Subcutaneous abdominal adipose tissue (tissue), 5 donors: ENCODE data around the gene PMM2.
A peak's percentile ranks its signal among the peaks of the same experiment; 100 is the strongest.
"Not testable (repeated sequence)": the region's sequence is repeated elsewhere in the genome, so short reads cannot be mapped to it uniquely, and the experiment has no call there.

Experiments used
- H3K27ac ChIP-seq: one replicate; pipeline ENCODE4 v1.7.0; 2013; ENCODE audit warnings: low read depth, mild to moderate bottlenecking, inconsistent platforms, low read length, moderate library complexity
- H3K27me3 ChIP-seq, 5 donors: one replicate each; pipeline ENCODE4 v1.7.0; 2013; ENCODE audit warnings: low read length in 5 of 5, inconsistent platforms in 1 of 5; ENCODE audit not compliant: control insufficient read depth in 5 of 5, insufficient read depth in 4 of 5
- H3K36me3 ChIP-seq, 5 donors: one replicate each; pipeline ENCODE4 v1.7.0; 2013; ENCODE audit warnings: low read length in 5 of 5; ENCODE audit not compliant: control insufficient read depth in 5 of 5, insufficient read depth in 5 of 5
- H3K4me1 ChIP-seq, 5 donors: one replicate each; pipeline ENCODE4 v1.7.0; 2013; ENCODE audit warnings: low read length in 5 of 5, mild to moderate bottlenecking in 3 of 5, moderate library complexity in 1 of 5; ENCODE audit not compliant: control insufficient read depth in 5 of 5, insufficient read depth in 5 of 5
- H3K4me3 ChIP-seq, 5 donors: one replicate each; pipeline ENCODE4 v1.7.0; 2013; ENCODE audit warnings: low read length in 5 of 5, low read depth in 1 of 5
- H3K9ac ChIP-seq, 5 donors: one replicate each; pipeline ENCODE4 v1.7.0; 2013; ENCODE audit warnings: low read length in 5 of 5, mild to moderate bottlenecking in 4 of 5, moderate library complexity in 3 of 5
- H3K9me3 ChIP-seq, 5 donors: one replicate each; pipeline ENCODE4 v1.7.0; 2013; ENCODE audit warnings: low read length in 5 of 5; ENCODE audit not compliant: control insufficient read depth in 5 of 5
- donor health status: healthy.
- donor health status: healthy.
- donor health status: healthy.
- donor health status: healthy.
- donor health status: healthy.

PMM2 gene

DNA sequence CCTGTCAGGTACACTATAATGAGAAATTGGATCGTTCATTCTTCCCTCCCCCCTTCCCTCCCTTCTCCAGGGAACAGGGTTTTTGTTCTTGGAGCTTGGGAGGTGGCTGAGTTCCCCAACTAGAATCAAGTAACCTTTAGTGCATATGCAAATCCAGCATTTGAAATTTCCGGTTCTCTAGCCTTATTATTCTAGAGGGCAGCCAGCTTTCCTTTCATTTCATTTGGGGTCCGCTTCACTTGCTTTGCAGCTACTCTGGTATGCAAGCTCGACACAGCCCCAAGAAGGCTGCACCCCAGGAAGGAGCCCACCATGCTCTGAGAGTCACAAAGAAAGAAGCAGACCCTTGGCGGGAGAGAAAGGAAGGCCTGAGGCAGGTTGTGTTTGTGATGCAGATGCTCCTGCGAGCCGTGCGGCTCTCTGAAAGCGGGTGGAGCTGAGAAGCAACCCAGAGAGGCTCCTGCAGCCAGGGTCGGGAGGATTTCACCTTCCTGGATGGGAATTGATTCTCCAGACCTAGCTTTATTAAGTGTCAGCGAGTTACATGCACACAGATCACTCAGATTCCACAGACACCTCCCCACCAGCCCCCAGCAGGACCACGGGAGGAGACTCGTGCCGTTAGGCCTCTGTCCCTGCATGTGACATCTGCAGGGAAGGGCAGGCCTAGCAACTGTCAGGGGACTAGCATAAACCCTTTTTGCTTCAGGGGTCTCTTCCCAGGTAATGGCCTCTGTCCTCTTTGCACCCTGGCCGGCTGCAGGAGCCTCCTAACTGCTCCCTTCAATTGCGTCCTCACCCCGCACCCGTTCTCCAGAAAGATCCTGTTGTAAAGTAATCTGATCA is 34.5 kb downstream of the PMM2 start:
- Histone ChIP-seq H3K4me3 (no peak overlapping the region), H3K27me3 (no peaks in the 10 kb centered on the region), H3K4me1 (peaks cover 0 to 8% (median 1%) of the 10 kb centered on the region in 5 donors)

DNA sequence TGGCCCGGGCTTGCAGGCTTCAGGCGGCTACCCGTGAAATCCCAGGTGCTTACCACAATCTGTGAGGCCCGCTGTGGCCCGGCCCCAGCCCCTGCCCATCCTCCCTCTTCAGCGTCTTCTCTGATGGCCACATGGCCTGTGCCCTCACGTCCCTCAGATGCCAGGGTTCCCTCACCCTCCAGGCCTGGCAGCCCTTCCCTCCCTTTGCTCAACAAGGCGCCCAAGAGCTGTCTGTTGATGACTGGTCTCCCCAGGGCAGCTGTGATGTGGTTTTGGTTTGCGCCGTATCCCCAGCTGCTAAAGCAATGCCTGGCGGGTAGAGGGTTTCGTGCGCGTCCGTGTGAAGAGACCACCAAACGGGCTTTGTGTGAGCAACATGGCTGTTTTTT is 35.1 kb downstream of the PMM2 start:
- Histone ChIP-seq H3K27ac (no peak overlapping the region), H3K9me3 (no peaks in the 10 kb centered on the region), H3K36me3 (peaks cover 0 to 44% (median 31%) of the 10 kb centered on the region in 5 donors)

More for the DNA sequence above, 34.5 kb downstream of the PMM2 start:
- Histone ChIP-seq H3K36me3 (peaks cover 0 to 44% (median 31%) of the 10 kb centered on the region in 5 donors), H3K27ac (no peak overlapping the region), H3K9me3 (no peaks in the 10 kb centered on the region), H3K9ac (no peak overlapping the region)

DNA sequence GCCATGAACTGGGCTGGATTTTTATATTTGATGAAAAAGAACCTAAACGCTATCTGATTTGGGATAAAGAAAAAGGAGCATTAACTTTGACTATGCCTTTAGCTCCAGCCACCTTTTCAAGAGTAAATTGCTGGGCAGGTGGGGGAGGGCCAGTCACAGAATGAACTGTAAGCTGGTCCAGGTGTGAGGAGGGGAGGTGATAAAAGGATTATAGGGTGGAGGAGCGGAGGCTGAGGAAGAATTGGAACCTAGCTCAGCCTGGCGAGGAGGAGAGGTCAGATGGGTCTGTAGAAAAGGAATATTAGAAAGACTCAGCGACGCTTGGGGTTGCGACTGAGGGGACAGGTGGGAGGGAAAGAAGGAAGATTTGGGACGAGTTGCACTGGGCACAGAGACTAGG is 39.2 kb downstream of the PMM2 start:
- H3K9me3 ChIP-seq, H3K4me3 ChIP-seq, H3K9ac ChIP-seq, H3K27me3 ChIP-seq, H3K27ac ChIP-seq, H3K4me1 ChIP-seq: not testable (repeated sequence)
- peaks cover 0 to 11% (median 8%) of the 10 kb centered on the region in 5 donors for H3K36me3 ChIP-seq

More for the DNA sequence above, 35.1 kb downstream of the PMM2 start:
- H3K27me3 ChIP-seq, result no peaks in the 10 kb centered on the region
- H3K4me3 ChIP-seq, result no peak overlapping the region
- H3K9ac ChIP-seq, result no peak overlapping the region
- H3K4me1 ChIP-seq, result peaks cover 0 to 8% (median 1%) of the 10 kb centered on the region in 5 donors

DNA sequence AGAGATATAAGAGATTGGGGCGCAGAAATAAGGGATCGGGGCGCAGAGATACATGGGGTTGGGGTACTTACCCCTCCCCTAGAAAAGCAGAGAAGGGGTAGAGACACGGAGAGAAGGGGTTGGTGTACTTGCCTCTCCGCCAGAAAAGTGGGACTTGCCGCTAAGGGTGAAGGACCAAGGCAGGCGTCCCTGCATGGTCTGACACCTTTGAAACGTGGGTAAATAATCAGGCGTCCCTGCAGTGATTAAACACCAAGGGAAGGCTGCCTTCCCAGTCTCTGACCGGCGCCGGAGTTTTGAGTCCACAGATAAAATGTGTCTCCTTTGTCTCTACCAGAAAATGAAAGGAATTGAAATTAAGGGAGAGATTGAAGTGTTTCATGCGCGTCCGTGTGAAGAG is 40.0 kb downstream of the PMM2 start:
- H3K4me1 ChIP-seq, H3K27me3 ChIP-seq, H3K36me3 ChIP-seq, H3K4me3 ChIP-seq, H3K9ac ChIP-seq, H3K27ac ChIP-seq, H3K9me3 ChIP-seq: not testable (repeated sequence)

DNA sequence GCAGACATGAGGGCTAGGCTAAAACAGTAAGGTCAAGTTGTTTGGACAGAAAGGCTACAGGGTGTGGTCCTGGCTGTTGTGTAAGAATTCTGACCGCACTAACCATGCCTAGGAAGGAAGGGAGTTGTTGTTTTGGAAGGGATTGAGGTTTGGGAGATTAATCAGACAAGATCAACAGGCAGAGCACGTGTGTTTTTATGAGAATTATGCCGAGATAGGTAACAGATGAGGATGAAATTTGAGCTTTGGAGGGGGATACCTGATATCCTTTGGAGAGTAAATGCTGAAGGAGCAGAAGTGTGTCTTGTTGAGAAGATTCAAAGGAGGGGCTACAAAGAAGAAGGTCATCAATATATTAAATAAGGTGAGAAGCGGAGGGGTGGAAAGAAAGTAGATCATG is 44.4 kb downstream of the PMM2 start:
- not testable (repeated sequence) for H3K27me3 ChIP-seq, H3K4me3 ChIP-seq, H3K36me3 ChIP-seq, H3K9me3 ChIP-seq, H3K4me1 ChIP-seq, H3K9ac ChIP-seq, H3K27ac ChIP-seq

DNA sequence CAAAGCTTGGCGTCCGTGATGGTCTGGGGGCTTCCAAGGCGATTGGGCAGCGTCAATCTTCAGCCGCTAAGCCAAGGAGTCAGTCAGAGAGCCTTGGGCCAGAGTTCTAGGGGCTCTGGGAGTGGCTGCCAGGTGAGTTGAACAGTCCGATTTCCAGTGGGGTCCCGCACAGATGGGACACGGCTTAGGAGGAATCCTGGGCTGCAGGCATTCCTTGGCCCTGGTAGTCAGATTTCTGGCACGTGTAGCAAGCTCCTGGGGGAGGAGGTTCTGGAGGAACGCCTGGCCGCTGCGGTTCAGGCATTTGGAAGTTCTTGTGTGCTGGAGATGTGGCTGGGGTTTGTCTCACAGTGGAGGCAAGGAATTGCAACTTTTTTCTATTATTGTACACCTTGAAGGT is 45.7 kb downstream of the PMM2 start:
- not testable (repeated sequence) for H3K9me3 ChIP-seq, H3K27me3 ChIP-seq, H3K4me3 ChIP-seq, H3K4me1 ChIP-seq, H3K9ac ChIP-seq, H3K27ac ChIP-seq
- H3K36me3 ChIP-seq, result peaks cover 0 to 14% (median 8%) of the 10 kb centered on the region in 5 donors

DNA sequence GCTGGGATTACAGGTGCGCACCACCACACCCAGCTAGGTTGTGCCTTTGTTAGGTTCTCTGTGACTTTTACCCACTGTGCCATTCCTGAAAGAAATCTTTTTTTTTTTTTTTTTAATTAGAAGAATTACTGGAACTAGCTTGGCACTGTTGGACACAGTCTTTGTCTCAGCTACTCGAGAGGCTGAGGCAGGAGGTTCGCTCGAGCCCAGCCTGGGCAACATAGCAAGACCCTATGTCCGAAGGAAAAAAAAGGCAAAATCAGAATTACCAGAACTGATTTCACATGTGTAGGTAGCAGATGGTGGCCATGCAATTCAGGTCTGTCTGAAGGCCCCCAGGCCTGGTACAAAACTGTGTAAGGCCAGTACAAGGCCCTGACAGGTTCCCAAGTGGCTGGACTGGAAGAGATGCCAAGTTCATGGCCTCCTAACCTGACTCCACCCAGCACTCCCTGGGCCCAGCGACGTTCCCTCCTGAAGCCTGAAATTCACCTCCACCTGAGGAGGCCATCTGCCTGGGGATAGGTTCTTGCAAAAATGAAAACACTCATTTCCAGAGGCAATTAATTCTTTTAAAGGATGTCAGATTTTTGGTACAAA is 48.2 kb downstream of the PMM2 start:
- H3K4me3 ChIP-seq, result no peak overlapping the region
- H3K36me3 ChIP-seq, result peaks cover 0 to 33% (median 26%) of the 10 kb centered on the region in 5 donors
- peak overlapping the region in 1 of 5 donors; percentile 45 for H3K9ac ChIP-seq
- H3K4me1 ChIP-seq, result peaks cover 9 to 24% (median 21%) of the 10 kb centered on the region in 5 donors
- H3K27ac ChIP-seq, result no peak overlapping the region
- H3K27me3 ChIP-seq, result no peaks in the 10 kb centered on the region
- H3K9me3 ChIP-seq, result no peaks in the 10 kb centered on the region

DNA sequence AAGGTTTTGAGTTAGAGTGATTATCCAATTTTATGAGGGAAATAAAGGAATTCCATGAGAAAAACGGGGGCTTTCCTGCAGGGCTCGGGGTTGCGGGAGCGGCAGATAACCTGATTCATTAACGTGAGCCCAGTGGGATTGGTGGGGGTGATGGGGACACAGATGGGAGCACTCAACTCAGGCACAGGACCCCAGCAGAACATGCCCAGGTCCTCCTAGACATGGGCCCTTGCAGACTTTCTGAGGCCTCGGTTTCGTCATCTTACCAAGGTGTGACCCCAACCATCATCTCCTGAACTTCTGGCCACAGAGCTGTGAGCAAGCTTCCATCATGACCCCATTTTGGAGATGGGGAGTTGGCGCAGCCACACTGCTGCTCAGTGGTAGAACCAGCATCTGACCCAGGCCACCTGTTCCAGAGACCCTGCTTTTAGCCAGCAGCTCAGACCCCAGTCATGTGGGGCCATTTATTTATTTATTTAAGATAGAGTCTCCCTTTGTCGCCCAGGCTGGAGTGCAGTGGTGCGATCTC is 48.8 kb downstream of the PMM2 start:
- Histone ChIP-seq H3K4me3 (no peak overlapping the region), H3K9me3 (no peaks in the 10 kb centered on the region), H3K9ac (no peak overlapping the region), H3K27ac (no peak overlapping the region), H3K4me1 (peaks cover 9 to 26% (median 24%) of the 10 kb centered on the region in 5 donors), H3K27me3 (no peaks in the 10 kb centered on the region), H3K36me3 (peaks cover 0 to 34% (median 26%) of the 10 kb centered on the region in 5 donors)

DNA sequence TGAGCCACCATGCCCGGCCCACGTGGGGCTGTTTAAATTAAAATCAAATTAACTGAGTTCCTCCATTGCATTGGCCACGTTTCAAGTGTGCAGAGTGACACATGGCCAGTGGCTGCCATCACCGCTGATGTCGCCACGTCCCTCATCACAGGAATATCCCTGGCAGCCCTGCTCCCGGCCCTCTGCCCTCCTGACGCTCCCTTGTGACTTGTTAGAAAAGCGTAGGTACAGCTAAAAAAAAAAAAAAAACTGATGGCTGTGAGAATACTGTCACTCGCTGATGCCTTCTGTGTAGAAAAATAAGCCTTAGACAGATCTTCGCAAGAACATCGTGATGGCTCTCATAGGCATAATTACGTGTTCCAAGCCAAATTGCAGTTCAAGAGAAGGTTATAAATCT is 49.5 kb downstream of the PMM2 start:
- Histone ChIP-seq H3K9ac (no peak overlapping the region), H3K36me3 (peaks cover 0 to 37% (median 26%) of the 10 kb centered on the region in 5 donors)

DNA sequence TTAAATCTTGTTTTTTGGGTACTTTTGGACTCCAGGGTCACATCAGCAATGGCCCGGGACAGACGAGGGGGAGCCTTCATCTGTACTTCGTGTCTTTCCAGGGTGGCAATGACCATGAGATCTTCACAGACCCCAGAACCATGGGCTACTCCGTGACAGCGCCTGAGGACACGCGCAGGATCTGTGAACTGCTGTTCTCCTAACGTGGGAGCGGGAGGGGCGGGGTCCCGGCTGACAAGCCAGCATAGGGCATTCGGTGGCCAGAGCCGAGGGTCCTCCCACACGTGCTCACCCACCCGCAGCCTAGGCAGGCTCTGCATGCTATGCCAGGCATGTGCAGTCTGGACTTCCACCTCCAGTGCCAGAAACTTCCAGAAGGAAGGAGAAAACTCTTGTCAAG is 50.0 kb downstream of the PMM2 start:
- Histone ChIP-seq H3K36me3 (peaks cover 0 to 37% (median 26%) of the 10 kb centered on the region in 5 donors), H3K9ac (no peak overlapping the region), H3K4me1 (peaks cover 9 to 34% (median 20%) of the 10 kb centered on the region in 5 donors), H3K27ac (no peak overlapping the region), H3K27me3 (no peaks in the 10 kb centered on the region), H3K4me3 (no peak overlapping the region), H3K9me3 (no peaks in the 10 kb centered on the region)

More for the DNA sequence above, 49.5 kb downstream of the PMM2 start:
- no peak overlapping the region for H3K4me3 ChIP-seq
- peaks cover 9 to 29% (median 22%) of the 10 kb centered on the region in 5 donors for H3K4me1 ChIP-seq
- H3K9me3 ChIP-seq, result no peaks in the 10 kb centered on the region
- no peak overlapping the region for H3K27ac ChIP-seq
- no peaks in the 10 kb centered on the region for H3K27me3 ChIP-seq
